Activated gamma-delta T cell treated with anti-CD3 and anti-CD28 coated beads, Interleukin-2, amount 50 U/mL, for 16 hours (primary cell): ENCODE data around the gene COL9A3.
A peak's percentile ranks its signal among the peaks of the same experiment; 100 is the strongest.
"Not testable (repeated sequence)": the region's sequence is repeated elsewhere in the genome, so short reads cannot be mapped to it uniquely, and the experiment has no call there.

ENCODE experiments used
- DNase-seq: peaks from one replicate; pipeline ENCODE4 v3.0.0-alpha.2; 2020; ENCODE audit warnings: low read depth

The COL9A3 gene

GRCh38 chr20:62856931-62857619, 40.2 kb downstream of the COL9A3 start:
- no peak for DNase-seq

GRCh38 chr20:62858058-62858830, 41.4 kb downstream of the COL9A3 start:
- no peak for DNase-seq

- DNase-seq: no peak
These were observed 42.9 kb downstream of the COL9A3 start for GRCh38 chr20:62859721-62860120.

GRCh38 chr20:62860391-62860923, 43.6 kb downstream of the COL9A3 start:
- DNase-seq: no peak

GRCh38 chr20:62860924-62861691, 44.3 kb downstream of the COL9A3 start:
- DNase-seq: no peak

- DNase-seq: peak; percentile 90
These were observed 45.0 kb downstream of the COL9A3 start, which contains the start of gene TCFL5 for GRCh38 chr20:62861726-62862336. TCFL5 (minus strand) TSS chr20:62861822; CDS start chr20:62861670, 152 bp downstream.

- DNase-seq: no peak
These were observed 47.4 kb downstream of the COL9A3 start for GRCh38 chr20:62864207-62864606.

- no peak for DNase-seq
These were observed 55.5 kb downstream of the COL9A3 start for GRCh38 chr20:62872184-62872847.

GRCh38 chr20:62872862-62873261, 56.0 kb downstream of the COL9A3 start:
- DNase-seq: no peak

GRCh38 chr20:62873280-62873679, 56.4 kb downstream of the COL9A3 start:
- no peak for DNase-seq

- not testable (repeated sequence) for DNase-seq
These were observed 56.8 kb downstream of the COL9A3 start for GRCh38 chr20:62873681-62874031.

- no peak for DNase-seq
These were observed 58.1 kb downstream of the COL9A3 start for GRCh38 chr20:62874964-62875344.

- DNase-seq: no peak
These were observed 58.8 kb downstream of the COL9A3 start for GRCh38 chr20:62875419-62876361.

GRCh38 chr20:62876501-62876901, 59.7 kb downstream of the COL9A3 start:
- DNase-seq: no peak

- no peak for DNase-seq
These were observed 60.3 kb downstream of the COL9A3 start for GRCh38 chr20:62876902-62877816.

- no peak for DNase-seq
These were observed 61.6 kb downstream of the COL9A3 start for GRCh38 chr20:62878244-62879038.

- no peak for DNase-seq
These were observed 62.7 kb downstream of the COL9A3 start for GRCh38 chr20:62879275-62880146.
